Psoas muscle (tissue), 8 donors: Measurements from ENCODE around the gene DBP. TPM values are rescaled to one million over a fixed set of nuclear protein-coding genes. Genes with fewer than 3 reads are reported as not detected.
A peak's percentile ranks its signal among the peaks of the same experiment; 100 is the strongest.

ENCODE experiments used
- ATAC-seq, 4 donors: fragments of 200-7000 bp; cut with Tn5 transposase; one replicate each; pipeline ENCODE4 v1.9.1; 2020; ENCODE audit warnings: moderate library complexity in 3 of 4, mild to moderate bottlenecking in 2 of 4
- DNase-seq, 2 donors: peaks; one replicate each; pipeline ENCODE4 v3.0.0-alpha.2; 2020
- H3K27ac ChIP-seq: fragments of 200-600 bp; one replicate; pipeline ENCODE4 v1.8.0; 2022
- H3K27me3 ChIP-seq, 3 donors: fragments of 200-600 bp in 1 of 3; one replicate each; pipeline versions ENCODE4 v1.6.1 to v1.8.0; 2013 to 2022; ENCODE audit warnings: low read length in 2 of 3, mild to moderate bottlenecking in 2 of 3, moderate library complexity in 1 of 3; ENCODE audit not compliant: insufficient read depth in 3 of 3
- H3K36me3 ChIP-seq, 2 donors: fragments of 200-600 bp in 1 of 2; one replicate each; pipeline versions ENCODE4 v1.6.1 to v1.8.0; 2013 to 2022; ENCODE audit warnings: low read depth in 1 of 2, mild to moderate bottlenecking in 1 of 2, moderate library complexity in 1 of 2; ENCODE audit not compliant: insufficient read depth in 1 of 2
- H3K4me1 ChIP-seq: fragments of 200-600 bp; one replicate; pipeline ENCODE4 v1.8.0; 2022
- H3K4me3 ChIP-seq: fragments of 200-600 bp; one replicate; pipeline ENCODE4 v1.8.0; 2022; ENCODE audit warnings: mild to moderate bottlenecking
- H3K9me3 ChIP-seq: fragments of 200-600 bp; one replicate; pipeline ENCODE4 v1.8.0; 2022
- WGBS, 3 donors: extraction: QIAGEN DNeasy Blood & Tissue Kit; methylation state at CpG; one replicate each; pipeline versions ENCODE4 v1.1.6 to v1.1.7; 2013; 5-methylcytosine and 5-hydroxymethylcytosine counted together
- intact Hi-C, 2 donors: fragments of 100-400 bp; cut with DNase I; formaldehyde crosslinking; loops; one replicate each; pipeline versions ENCODE4 v1.11.0 to v1.14.2; 2022
- polyA plus RNA-seq, 3 donors: library from polyadenylated mRNA; stranded (reverse); fragments of 200-250 nt; gene quantifications; one replicate each; pipeline ENCODE4 v1.2.3, GENCODE V29; 2013
- total RNA-seq, 4 donors: library from RNA; stranded (reverse); fragmentation: NEBNext Ultra II Directional in 2 of 4; extraction: Animal tissue kit (Norgen Biotek cat#: 25700) in 2 of 4; gene quantifications; one replicate each; pipeline versions ENCODE4 v1.2.1 to v1.2.4, GENCODE V29; 2021 to 2023
- TF ChIP-seq, protein P1 (sequence below): fragments of 200-600 bp; IDR thresholded peaks from one replicate; pipeline ENCODE4 v1.8.0; 2022; ENCODE audit warnings: antibody characterized with exemption
- donor health status: healthy with polysubstance abuse.
- donor health status: DM: no; HTN: no; CAD: no; lungs with moderate emphysema.
- donor health status: Bipolar disorder and iron deficiency.
- donor health status: healthy.
- donor health status: DM: yes; HTN: yes; CAD: no.
- donor health status: DM: no; HTN: no; CAD: no.
- donor health status: DM: no; HTN: no; CAD: no.
- donor health status: DM: yes; HTN: yes; CAD: no.

The DBP gene
- total and polyA plus RNA-seq, 7 donors = 2.8 to 14.5 (median 5.8) TPM

GRCh38 chr19:48618278-48618915, 18.8 kb downstream of the DBP start:
- TF ChIP-seq, protein P1, sequence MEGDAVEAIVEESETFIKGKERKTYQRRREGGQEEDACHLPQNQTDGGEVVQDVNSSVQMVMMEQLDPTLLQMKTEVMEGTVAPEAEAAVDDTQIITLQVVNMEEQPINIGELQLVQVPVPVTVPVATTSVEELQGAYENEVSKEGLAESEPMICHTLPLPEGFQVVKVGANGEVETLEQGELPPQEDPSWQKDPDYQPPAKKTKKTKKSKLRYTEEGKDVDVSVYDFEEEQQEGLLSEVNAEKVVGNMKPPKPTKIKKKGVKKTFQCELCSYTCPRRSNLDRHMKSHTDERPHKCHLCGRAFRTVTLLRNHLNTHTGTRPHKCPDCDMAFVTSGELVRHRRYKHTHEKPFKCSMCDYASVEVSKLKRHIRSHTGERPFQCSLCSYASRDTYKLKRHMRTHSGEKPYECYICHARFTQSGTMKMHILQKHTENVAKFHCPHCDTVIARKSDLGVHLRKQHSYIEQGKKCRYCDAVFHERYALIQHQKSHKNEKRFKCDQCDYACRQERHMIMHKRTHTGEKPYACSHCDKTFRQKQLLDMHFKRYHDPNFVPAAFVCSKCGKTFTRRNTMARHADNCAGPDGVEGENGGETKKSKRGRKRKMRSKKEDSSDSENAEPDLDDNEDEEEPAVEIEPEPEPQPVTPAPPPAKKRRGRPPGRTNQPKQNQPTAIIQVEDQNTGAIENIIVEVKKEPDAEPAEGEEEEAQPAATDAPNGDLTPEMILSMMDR = no peak
- intact Hi-C loops = no loop called here
- WGBS, 3 donors = 4% methylated on average over 18 of the region's 18 CpGs
- Histone ChIP-seq H3K4me1 (peaks cover 35% of the 10 kb centered on the region), H3K4me3 (peak overlapping the region; percentile 99), H3K36me3 (peaks cover 8 to 50% of the 10 kb centered on the region in 2 donors), H3K9me3 (no peaks in the 10 kb centered on the region), H3K27me3 (no peaks in the 10 kb centered on the region), H3K27ac (peak overlapping the region; percentile 94)
- ATAC-seq (no peak), DNase-seq (peak in 1 of 2 donors; percentile 59)

- Histone ChIP-seq H3K4me1 (peaks cover 37% of the 10 kb centered on the region), H3K27ac (peak overlapping the region; percentile 94), H3K4me3 (peak overlapping the region; percentile 99), H3K36me3 (peaks cover 8 to 48% of the 10 kb centered on the region in 2 donors), H3K27me3 (no peaks in the 10 kb centered on the region), H3K9me3 (no peaks in the 10 kb centered on the region)
- WGBS, 3 donors = 59 to 67% (median 61%) methylated on average over 18 of the region's 18 CpGs
- intact Hi-C loops = no loop called here
- DNase-seq = no peak
- ATAC-seq = no peak
- TF ChIP-seq, protein P1 = no peak
These were observed 19.8 kb downstream of the DBP start for GRCh38 chr19:48617146-48617937.

GRCh38 chr19:48616491-48617056, 20.6 kb downstream of the DBP start:
- ATAC-seq (no peak), DNase-seq (no peak)
- H3K4me1 ChIP-seq = peaks cover 37% of the 10 kb centered on the region
- H3K9me3 ChIP-seq = no peaks in the 10 kb centered on the region
- H3K4me3 ChIP-seq = peak overlapping the region; percentile 99
- H3K36me3 ChIP-seq = peaks cover 8 to 43% of the 10 kb centered on the region in 2 donors
- H3K27me3 ChIP-seq = no peaks in the 10 kb centered on the region
- intact Hi-C loops = no loop called here
- TF ChIP-seq, protein P1 = no peak
- peak overlapping the region; percentile 94 for H3K27ac ChIP-seq
- WGBS, 3 donors = 55 to 69% (median 65%) methylated on average over 10 to 12 of the region's 12 CpGs

DNA sequence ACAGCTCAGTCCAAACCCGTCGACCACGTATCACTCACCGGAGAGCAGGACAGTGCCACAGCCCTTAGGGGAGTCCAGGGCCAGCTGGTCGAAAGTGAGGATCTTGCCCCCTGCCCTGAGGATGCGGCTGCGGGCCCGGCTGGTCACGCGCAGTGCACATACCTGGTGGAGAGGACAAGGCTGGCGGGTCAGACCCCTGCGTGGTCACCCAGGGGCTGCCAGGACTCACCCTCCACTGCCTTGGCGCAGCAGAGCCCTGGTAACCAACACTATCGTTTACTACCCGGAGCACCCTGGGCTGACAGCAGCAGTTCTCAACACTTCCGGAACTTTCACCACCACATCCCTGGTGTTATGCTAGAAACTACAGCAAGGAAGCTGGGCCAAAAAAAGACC, 21.1 kb downstream of the DBP start:
- H3K27me3 ChIP-seq = no peaks in the 10 kb centered on the region
- H3K9me3 ChIP-seq = no peaks in the 10 kb centered on the region
- intact Hi-C loops = no loop called here
- H3K4me3 ChIP-seq = no peak overlapping the region
- no peak overlapping the region for H3K27ac ChIP-seq
- peaks cover 37% of the 10 kb centered on the region for H3K4me1 ChIP-seq
- 78 to 82% (median 79%) methylated on average over 16 of the region's 16 CpGs for WGBS, 3 donors
- no peak for ATAC-seq
- DNase-seq = no peak
- TF ChIP-seq, protein P1 = no peak
- peaks cover 8 to 38% of the 10 kb centered on the region in 2 donors for H3K36me3 ChIP-seq
